Measurements from ENCODE around the gene GLP2R.
A peak's percentile ranks its signal among the peaks of the same experiment; 100 is the strongest.

The GLP2R gene

GRCh38 chr17:9814337-9814945 is 11.3 kb upstream of the GLP2R start:
- Mint-ChIP-seq H3K4me1 (peaks cover 14% of the 10 kb centered on the region), H3K27ac (no peak overlapping the region), H3K36me3 (ENCODE audit: low read depth) (no peaks in the 10 kb centered on the region), H3K27me3 (ENCODE audit: low read depth, poor library complexity) (peaks cover 20% of the 10 kb centered on the region), H3K4me3 (no peak overlapping the region), H3K9me3 (no peaks in the 10 kb centered on the region)
- DNase-seq = no peak
- TF ChIP-seq CTCF (IDR thresholded peaks at IDR 0.05) = no peak

GRCh38 chr17:9816472-9816871 is 9.3 kb upstream of the GLP2R start:
- no peaks in the 10 kb centered on the region for H3K36me3 Mint-ChIP-seq (ENCODE audit: low read depth)
- H3K27ac Mint-ChIP-seq = no peak overlapping the region
- peaks cover 19% of the 10 kb centered on the region for H3K4me1 Mint-ChIP-seq
- no peak for DNase-seq
- H3K27me3 Mint-ChIP-seq (ENCODE audit: low read depth, poor library complexity) = peaks cover 16% of the 10 kb centered on the region
- no peak for TF ChIP-seq CTCF (IDR thresholded peaks at IDR 0.05)
- H3K9me3 Mint-ChIP-seq = no peaks in the 10 kb centered on the region
- H3K4me3 Mint-ChIP-seq = no peak overlapping the region

- H3K9me3 Mint-ChIP-seq = no peaks in the 10 kb centered on the region
- peak; percentile 39 for DNase-seq
- no peaks in the 10 kb centered on the region for H3K36me3 Mint-ChIP-seq (ENCODE audit: low read depth)
- TF ChIP-seq CTCF (IDR thresholded peaks at IDR 0.05) = no peak
- H3K27me3 Mint-ChIP-seq (ENCODE audit: low read depth, poor library complexity) = peaks cover 16% of the 10 kb centered on the region
- H3K27ac Mint-ChIP-seq = no peak overlapping the region
- H3K4me1 Mint-ChIP-seq = peaks cover 19% of the 10 kb centered on the region
- no peak overlapping the region for H3K4me3 Mint-ChIP-seq
Observed at GRCh38 chr17:9817086-9817485, 8.6 kb upstream of the GLP2R start.

GRCh38 chr17:9818760-9819159 is 7.0 kb upstream of the GLP2R start:
- Mint-ChIP-seq H3K9me3 (no peaks in the 10 kb centered on the region), H3K27me3 (ENCODE audit: low read depth, poor library complexity) (peaks cover 16% of the 10 kb centered on the region), H3K4me3 (no peak overlapping the region), H3K4me1 (peaks cover 19% of the 10 kb centered on the region), H3K36me3 (ENCODE audit: low read depth) (no peaks in the 10 kb centered on the region), H3K27ac (no peak overlapping the region)
- no peak for TF ChIP-seq CTCF (IDR thresholded peaks at IDR 0.05)
- no peak for DNase-seq

GRCh38 chr17:9820448-9820847 is 5.3 kb upstream of the GLP2R start:
- DNase-seq = no peak

More at GRCh38 chr17:9820448-9820847, 5.3 kb upstream of the GLP2R start:
- TF ChIP-seq CTCF (IDR thresholded peaks at IDR 0.05) = no peak
- H3K4me1 Mint-ChIP-seq = peaks cover 19% of the 10 kb centered on the region
- H3K9me3 Mint-ChIP-seq = no peaks in the 10 kb centered on the region
- no peaks in the 10 kb centered on the region for H3K36me3 Mint-ChIP-seq (ENCODE audit: low read depth)
- no peak overlapping the region for H3K4me3 Mint-ChIP-seq
- peaks cover 16% of the 10 kb centered on the region for H3K27me3 Mint-ChIP-seq (ENCODE audit: low read depth, poor library complexity)
- H3K27ac Mint-ChIP-seq = no peak overlapping the region

All from nephron progenitor cell (in vitro differentiated cells).